Measurements from ENCODE around the gene ZNF558.

GRCh38 chr19:8835446-8835845 lies 3.3 kb upstream of the ZNF558 start:
- TF ChIP-seq POLR2A (IDR thresholded peaks at IDR 0.05) = no peak
- TF ChIP-seq CTCF (IDR thresholded peaks at IDR 0.05 in 8 of 11, conservative IDR thresholded peaks at IDR 0.05 in 3 of 11) = no peak
- no peak for TF ChIP-seq POLR2AphosphoS5 (IDR thresholded peaks at IDR 0.05)

Measured in spleen (tissue), 7 donors.